ENCODE data around the gene SLCO2A1.

The SLCO2A1 gene

DNA sequence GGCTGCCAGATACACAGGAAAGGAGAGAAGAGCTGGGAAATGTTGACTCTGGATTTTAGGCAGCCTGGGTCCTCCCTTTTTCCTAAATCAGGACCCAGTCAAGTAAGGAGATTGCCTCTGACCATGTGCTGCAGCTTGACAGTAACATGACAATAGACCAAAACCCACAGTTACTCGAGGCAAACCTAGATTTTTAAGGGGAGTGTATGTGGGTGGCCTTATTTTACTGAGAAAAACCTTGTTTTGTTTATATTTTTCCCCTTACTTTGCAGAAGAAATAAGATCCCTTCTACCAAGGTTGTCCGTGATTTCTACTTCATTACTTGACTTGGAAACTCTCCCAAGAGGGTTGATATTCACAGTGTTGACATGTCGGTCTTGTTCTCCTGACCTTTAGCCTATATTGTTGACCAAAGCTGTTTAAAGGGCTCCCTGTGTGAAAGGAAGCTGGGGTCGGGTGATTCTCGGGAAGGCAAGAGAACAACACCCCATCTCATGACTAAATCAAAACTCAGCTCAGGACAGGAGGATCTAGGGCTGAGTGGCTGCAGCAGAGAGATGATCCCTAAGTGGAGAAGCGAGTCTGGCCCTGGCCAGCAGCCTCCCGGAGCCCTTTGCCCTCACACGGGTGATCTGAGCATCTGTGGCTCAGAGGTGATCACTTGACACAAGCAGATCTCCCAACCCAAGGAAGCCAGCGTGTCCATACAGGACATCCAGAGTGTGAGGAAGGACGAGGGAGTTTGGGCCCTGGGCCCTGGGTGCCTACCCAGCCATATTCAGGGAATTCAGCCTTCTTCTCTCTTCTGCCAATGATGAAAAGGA is 31.0 kb upstream of the SLCO2A1 start:
- DNase-seq, result no peak

DNA sequence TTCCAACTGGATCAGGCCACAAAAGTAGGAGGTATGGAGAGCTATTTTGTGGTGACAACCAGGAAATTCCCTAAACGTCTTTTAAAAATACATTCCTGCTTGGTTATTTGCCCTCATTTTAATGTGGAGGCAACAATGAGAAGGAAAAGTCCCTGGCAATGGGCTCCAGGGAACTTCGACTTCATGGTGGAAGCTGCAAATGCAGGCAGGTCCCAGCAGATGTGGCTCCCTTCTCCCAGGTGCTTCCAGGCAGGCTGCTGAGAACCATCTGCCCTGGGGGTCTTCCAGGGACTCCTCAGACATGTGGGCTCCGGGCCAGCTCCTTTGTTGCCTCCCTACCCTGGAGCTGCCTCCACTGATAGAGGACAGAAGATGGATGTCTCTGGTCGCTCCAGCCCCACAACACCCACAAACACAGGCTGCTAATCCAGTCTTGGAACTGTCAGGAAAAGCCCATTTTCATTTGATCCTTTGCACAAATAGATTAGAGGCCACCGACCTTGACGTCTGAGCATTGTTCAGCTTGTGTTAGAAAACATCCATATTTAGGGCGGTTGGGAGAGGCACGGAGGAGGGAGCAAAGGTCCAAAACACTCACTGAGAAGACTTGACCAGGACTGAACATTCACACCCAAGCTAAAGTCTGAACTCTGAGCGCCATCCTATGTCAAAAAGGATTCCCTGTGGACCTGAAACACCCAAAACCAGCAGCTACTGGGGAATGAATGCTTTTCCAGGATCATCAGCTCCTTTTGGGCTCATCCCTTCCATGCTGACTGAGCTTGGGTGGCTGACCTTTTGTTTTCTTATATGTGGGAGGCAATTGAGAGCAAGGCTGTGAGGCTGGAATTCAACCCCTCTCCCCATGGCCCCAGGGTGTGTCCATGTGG is 30.2 kb upstream of the SLCO2A1 start:
- DNase-seq, result no peak

DNA sequence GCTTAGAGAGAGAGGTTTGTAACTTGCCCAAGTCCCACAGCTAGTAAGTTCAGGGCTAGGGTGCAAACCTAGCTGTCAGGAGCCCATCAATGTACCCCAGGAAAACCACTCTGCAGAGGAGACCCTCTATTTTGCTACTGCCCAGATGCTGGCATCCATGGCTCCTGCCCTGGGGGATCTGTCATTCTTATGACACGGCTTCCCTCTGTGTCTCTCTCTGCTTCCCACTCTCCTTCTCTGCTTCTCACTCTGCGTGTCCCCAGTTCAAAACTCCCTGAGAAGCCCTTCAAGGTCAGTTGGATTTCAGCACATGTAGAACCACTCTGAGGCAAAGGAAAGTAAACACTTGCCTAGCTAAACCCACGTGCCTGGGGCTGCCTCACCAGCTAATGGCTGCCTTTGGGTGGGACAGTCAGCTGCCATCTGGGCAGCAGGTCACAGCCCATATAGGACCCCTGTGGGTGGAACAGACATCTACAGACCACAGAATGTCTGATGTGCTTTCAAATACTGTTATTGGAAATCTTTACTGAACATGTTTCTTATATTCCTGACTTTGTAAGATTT is 29.4 kb upstream of the SLCO2A1 start:
- DNase-seq, result no peak

DNA sequence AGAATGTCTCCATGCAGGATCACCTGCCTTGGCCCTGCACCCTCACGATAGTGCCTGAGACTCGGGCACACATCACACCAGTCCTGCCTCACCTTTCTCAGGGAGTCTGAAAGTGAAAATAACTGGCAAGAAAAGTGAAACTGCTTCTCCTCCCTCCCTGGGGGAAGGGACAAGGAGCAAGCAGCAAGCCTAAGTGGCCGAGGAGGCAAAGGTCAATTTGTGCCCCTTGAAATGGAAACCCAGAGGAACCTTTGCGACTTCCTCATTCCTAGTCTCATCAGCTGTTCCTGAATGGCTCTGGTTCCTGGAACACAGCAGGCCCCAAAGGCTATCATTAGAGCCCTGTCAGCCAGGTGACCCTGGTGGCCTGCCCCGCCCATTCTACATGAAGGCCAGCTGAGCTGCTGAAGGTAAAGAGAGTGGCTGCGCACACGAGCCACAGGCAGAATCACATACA is 28.0 kb upstream of the SLCO2A1 start:
- no peak for DNase-seq

DNA sequence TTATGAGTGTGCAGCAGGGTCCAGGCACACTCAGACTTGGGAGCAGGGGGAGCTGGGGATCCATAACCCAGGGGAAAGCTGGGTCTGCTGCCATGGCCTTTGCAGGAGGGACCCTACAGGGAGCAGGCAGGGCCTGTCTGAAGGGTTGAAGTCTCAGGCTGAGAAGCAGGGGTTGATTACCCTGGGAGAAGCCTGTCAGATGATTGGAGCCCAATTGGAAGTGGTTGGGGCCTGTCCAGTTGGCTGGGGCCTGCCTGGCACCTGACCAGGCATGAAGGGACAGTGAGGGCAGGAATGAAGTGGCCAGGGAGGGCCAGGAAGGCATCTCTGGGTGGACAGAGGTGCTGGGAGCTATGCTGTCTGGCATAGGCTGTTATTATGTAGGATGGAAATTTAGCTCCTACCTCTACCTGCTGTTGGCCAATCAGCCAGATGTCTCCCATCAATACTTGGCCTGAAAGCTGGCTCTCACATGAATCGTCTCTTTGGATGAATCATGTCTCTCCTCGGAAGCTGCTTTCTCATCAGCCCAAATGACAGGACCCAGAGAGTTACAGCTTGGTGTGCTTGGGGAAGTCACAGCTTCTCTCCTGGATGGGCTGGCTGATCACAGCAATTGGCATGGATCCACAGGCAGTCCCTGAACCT is 27.4 kb upstream of the SLCO2A1 start:
- DNase-seq, result no peak

DNA sequence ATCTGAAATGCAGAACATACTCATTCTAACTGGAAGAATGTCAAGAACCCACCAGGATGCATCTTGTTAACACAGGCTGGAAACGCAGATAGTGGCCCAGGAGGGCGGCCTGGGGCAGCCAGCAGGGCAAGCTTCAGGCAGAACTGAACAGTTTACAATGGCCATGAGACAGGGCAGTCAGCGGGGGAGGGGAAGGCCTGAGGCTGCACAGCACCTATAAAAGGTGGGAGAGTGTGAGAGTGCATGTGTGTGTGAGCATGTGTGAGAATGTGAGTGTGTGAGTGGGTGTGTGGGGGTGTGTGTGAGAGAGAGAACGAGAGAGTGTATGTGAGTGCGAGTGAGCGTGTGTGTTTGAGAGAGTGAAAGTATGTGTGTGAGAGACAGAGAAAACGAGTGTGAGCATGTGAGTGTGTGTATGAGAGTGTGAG is 26.8 kb upstream of the SLCO2A1 start:
- no peak for DNase-seq

DNA sequence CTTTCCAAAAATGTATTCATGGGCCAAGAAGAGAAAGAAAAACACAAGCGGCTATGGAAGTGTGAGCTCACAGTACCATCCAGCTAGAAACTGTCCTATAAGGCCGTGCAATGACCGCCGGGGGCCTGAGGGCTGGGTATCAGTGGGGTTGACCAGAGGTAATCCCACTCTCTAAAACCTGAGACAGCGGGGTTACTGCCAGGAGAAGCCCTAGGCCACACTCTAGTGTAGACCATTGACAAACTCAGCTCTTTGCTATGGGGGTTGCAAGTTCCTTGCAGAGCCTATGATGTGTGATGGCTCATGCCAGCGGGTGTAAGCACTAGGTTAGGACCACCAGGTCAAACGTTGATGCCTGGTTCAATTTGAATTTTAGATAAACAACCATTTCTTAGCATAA is 25.9 kb upstream of the SLCO2A1 start:
- DNase-seq, result no peak

DNA sequence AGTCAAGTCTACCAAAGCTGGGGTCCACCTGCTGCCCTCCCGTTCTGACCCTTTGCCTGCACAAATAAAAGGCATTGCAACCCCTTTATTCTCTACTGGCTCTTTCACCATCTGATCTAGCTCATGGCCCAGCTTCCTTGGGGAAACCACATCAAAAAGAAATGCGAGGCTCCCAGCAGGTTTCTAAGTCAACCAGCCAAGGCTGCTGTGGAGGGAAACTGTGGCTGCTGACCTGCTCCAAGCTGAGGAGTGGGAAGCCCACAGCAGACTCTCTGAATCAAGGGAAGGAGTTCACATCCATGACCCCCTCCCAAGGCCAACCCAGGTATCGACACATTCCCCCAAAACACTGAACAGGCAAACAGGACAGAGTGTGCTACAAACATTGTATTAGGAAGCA is 25.2 kb upstream of the SLCO2A1 start:
- DNase-seq, result no peak

DNA sequence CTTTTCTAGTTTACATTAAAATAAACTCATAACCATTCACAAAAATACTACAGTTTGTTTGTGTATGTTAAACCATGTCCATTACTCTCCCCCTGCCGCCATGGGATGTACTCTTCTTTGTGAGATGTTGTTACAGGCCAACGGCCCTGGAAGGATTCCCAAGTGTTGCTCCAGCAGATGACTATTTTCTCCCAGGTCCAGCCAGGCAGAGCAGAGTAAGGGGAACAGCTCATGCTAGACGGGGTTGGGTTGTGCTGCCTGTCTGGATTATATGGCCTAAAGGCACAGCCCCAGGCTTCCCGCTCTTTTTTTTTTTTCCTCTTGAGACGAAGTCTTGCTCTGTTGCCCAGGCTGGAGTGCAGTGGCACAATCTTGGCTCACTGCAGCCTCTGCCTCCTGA is 24.5 kb upstream of the SLCO2A1 start:
- no peak for DNase-seq

DNA sequence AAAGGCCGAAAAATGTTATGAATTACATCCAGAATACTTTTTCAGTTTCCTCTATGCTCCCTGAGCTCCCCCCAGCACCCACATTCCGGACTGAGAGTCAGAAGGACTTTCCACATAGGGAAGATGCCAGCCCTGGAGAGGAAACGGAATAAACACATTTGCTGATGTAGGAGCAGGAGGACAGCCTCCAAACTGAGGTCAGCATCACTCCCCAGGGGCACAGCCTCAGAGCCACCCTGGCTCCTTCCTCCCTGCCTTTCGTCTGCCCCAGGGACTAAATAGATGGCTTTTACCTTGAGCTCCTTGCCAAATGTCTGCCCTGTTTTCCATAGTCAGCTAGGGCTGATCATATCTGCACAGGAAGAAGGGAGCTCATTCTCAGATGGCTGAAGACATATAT is 22.6 kb upstream of the SLCO2A1 start:
- no peak for DNase-seq

DNA sequence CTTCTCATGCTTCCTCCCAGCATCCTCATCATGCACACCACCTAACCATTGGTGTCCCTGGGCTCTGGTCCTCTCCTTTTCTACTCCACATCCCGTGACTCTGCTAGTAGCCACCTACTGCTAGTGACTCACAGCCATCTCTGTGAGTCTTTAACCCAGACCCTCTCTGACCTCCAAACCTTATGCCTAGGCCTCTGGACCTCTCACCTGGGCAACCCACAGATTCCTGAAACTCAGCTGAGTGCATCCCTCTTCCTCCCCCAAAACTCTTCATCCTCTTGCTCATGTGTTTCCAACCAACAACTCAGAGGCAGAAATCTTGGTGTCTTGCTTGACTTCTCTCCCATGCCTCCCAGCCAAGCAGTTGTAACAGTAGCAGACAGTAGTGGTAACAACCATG is 20.0 kb upstream of the SLCO2A1 start:
- no peak for DNase-seq

DNA sequence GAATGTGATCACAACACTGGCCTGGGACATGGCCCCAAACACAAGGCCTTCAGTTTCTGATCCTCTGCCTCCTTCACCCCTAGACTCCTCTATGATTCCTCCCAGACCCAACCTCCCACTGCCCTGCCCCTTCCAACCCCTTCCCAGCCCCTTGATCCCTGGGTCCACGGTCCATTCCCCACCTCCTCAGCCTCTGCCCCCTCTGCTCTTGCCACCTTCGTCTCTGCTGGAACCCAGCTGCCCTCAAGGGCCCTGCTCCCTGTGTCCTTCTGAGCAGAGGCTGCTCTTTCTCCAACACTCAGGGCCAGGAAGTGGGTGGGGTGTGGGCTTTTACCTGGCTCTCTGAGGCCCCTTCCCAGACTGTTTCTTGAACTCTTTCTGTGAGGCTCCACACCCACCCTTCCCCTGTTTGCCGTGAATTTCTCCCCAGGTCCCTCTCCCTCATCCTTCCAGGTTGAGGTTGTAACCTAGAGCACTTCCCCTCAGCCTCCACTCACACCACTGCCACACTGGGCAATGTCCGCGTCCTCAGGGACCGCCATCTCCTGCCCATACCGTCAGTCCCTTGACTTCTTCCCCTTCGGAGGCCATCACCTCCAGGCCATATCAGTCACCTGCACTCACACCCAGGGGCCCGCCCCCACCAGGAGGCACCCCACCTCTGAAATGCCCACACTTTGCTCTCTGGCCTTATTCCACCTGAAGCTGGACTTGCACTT is 18.7 kb upstream of the SLCO2A1 start:
- DNase-seq, result no peak

DNA sequence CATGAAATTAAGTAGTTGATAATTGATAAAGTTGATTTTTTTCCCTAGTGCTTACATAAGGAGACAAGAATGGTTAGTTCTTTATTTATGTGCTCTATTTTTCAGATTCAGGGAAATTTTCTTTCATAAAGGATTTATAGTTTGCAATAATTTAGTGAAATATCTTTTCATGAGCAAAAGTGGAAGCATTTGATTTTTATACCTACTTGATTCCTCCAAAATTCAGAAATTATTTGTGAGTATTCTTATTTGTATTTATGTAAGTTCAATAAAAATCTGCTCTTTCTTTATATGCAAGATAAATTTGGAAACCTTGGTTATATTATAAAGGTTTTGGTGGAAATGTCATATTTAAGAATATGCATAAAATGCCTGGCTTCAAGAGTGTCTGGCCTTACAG is 14.7 kb upstream of the SLCO2A1 start:
- no peak for DNase-seq

DNA sequence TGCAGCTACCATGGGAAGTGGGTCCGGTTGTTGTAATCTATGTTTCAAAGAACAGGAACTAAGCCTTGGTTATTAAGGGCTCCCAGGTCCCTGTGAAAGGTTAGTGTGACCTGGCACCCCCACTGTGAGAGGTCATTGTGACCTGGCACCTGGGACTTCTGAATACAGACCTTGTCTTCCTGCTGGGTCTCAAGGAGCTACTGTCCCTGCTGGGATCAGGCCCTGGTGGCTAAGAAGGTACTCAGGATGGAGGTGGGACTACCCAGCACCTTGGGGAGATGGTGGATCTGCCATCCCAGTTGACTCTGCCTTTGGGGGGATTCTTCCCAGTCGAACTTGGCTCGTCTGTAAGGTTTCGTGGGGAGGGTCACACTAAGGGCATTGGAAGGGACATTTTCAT is 10.3 kb upstream of the SLCO2A1 start:
- DNase-seq, result no peak

DNA sequence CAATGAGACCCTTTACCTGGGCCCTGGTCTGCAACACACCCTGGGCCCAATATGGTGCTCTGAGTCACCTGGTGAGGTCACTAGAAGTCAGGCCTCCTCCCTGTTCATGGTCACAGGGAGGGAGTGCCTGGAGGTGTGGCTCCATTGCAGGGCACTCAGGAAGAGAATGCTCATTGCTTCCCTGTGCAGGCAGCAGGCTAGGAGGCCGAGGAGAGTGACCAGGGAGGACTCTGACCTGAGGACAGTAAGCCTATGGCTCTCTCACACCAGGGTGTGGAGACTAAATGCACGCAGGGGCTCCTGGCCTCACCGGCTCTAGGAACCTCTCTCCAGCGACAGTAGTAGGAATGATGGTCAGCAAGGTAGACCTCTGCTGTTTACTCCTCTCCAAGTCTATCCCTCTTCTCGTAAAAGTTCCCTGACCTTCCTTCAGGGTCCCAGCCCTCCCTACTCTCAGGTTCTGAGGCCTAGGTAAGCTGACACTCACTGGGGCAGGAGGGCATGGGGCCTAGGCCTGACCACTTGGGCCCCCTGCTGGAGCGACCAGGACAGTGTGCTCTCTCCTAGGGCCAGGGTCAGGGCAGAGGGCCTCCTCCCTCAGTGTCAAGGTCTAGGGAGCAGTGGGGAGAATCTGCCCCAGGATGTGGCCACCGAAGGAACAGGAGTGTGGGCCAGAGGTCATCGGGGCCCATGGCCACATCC is 9.6 kb upstream of the SLCO2A1 start:
- DNase-seq, result no peak

DNA sequence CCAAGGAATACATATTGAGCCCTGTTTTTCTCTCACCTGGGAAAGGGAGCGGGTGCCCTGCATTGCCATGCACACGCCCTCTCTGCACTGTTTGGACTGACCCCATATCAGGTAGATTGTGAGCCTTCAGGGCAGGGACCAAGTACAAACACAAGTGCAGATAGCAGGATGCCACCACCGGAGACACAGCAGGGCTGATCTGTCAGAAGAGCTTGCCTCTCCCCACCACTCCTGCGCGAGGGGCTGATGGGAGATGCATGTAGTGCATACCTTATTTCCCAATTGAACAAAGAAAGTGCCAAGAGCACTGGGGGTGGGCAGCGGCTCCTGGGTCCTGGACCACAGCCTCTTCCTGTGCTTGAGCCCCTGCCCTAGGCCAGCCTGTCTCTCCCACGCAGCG is 9.0 kb upstream of the SLCO2A1 start:
- DNase-seq, result no peak

DNA sequence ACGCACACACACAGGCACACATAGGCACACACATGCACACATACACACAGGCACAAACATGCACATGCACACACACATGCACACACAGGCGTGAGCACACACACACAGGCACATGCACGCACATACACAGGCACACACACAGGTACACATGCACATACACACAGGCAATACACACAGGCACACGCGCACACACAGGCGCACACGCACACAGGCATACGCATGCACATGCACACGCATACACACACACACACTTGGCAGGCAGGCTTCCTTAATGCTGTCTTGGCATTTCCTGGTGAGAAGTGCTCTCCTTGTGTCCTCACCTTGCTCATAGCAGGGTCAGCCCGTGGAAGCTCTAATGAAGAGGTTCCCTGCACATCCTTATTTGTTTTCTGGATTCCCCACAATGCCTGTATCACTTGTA is 8.4 kb upstream of the SLCO2A1 start:
- no peak for DNase-seq

DNA sequence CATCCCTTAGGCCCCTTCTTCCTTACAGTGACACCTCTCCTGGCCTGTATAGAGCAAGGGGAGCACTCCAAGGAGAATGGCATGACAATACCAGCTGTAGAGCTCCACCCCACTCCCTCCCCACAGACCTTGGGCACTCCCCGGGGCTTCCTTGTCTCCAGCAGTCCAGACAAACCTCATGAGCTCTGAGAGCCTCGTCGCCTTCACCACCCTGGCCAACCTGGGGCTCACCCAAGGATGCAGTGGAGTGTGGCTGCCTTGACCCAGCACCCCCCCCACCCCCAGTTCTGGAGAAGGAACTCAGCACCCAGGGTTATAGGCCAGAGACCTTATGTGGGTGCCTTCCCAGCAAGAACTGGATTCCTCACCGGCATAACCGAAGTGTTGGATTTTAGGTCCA is 7.4 kb upstream of the SLCO2A1 start:
- no peak for DNase-seq

DNA sequence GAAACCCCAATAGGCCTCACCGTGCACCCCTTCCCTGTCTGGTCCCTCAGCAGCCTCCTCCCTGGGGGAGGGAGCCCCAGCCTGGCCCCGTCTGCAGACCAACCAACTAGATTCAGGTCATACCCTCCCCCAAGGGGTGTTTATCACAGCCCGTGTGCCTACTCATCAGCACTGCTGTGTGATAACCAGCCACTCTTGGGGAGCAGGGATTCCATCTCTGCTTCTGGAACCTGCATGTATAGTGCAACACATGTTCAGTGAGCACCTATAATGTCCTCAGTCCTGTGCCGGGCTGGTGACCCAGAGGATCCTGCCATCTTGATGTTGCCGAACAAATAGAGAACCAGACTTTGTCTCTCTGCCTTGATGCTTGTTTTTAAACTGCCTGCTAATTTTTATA is 6.6 kb upstream of the SLCO2A1 start:
- DNase-seq, result no peak

DNA sequence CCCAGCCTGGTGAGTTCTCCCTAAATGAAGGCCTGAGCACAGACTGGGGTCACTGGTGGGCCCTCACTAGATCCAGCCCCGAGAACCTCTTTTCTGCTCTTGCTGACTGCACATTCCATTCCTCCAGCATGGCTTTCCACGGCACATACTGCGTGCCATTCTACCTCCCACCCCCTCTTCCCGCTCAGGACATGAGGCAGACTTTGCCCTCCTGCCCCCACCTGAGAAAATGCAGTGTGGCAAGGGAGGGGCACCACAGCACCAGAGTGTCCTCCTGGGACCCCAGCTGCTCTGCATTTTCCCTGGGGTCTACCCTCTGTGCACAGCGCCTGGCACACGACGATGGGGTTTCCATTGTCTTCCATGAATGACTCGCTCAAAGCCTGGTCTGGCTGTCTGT is 6.1 kb upstream of the SLCO2A1 start:
- no peak for DNase-seq

DNA sequence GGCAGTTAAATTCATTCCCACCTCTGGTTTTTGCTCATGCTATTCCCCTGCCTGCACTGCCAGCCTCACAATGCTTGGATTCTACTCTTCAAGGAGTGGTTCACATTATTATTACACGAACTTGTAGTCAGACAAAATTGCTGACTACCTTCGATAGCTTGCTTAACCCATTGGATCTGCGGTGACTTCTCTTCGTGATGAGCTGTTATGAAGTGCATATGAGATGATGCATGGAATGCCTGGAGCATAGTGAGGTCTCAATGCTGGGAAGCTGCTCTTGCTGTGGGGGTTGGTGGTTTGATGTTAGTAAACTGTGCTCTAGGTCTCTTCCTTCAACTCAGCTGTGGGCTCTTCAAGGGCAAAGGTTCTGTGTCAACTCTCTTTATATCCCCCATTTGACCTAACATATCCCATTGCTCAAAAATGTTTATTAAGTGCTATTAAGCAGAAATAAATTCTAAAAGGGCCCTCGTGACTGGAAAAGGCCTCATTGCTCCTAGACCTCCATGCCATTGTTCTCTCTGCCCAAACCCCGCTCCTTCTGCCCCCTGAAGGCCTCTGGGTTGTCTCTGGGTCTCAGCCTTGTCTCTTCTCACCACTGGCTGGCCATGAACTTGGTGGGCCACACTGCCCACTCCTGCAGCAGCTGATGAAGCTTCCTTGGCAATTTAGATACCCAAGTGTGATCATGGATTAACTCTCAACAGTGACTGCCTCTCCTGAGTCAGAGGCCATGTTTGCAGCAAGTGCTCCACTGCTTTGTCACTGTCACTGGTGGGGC is 4.5 kb upstream of the SLCO2A1 start:
- no peak for DNase-seq
